Muscle of leg (tissue), 11 donors: ENCODE results near the gene PTPN2. TPM values are rescaled to one million over a fixed set of nuclear protein-coding genes. Genes with fewer than 3 reads are reported as not detected.

Experiments used
- DNase-seq: peaks from one replicate; pipeline ENCODE4 v3.0.0; 2013
- H3K27ac ChIP-seq: one replicate; pipeline ENCODE4 v1.5.1; 2013; ENCODE audit warnings: mild to moderate bottlenecking, low read length, control low read depth
- H3K27me3 ChIP-seq: one replicate; pipeline ENCODE4 v1.6.1; 2013; ENCODE audit warnings: low read length; ENCODE audit not compliant: control insufficient read depth, insufficient read depth
- H3K36me3 ChIP-seq: one replicate; pipeline ENCODE4 v1.6.1; 2013; ENCODE audit warnings: low read length; ENCODE audit not compliant: control insufficient read depth, insufficient read depth
- H3K4me1 ChIP-seq: one replicate; pipeline ENCODE4 v1.6.1; 2013; ENCODE audit warnings: low read length; ENCODE audit not compliant: control insufficient read depth, insufficient read depth
- H3K4me3 ChIP-seq: one replicate; pipeline ENCODE4 v1.5.1; 2013; ENCODE audit warnings: low read length, control low read depth
- H3K9me3 ChIP-seq: replicated peaks from 2 replicates; pipeline ENCODE4 v1.6.1; 2013; ENCODE audit warnings: low read depth, low read length; ENCODE audit not compliant: control insufficient read depth
- WGBS: methylation state at CpG from one replicate; pipeline ENCODE4 v1.1.5; 2013; ENCODE audit warnings: missing lambda C conversion rate; ENCODE audit not compliant: insufficient coverage; 5-methylcytosine and 5-hydroxymethylcytosine counted together
- polyA plus RNA-seq, 8 donors: library from polyadenylated mRNA; unstranded; fragments of 120-200 nt; gene quantifications; one replicate each; pipeline versions ENCODE4 v1.2.1 to v1.2.3, GENCODE V29; 2013; ENCODE audit warnings: inconsistent platforms in 1 of 8, low replicate concordance in 1 of 8; ENCODE audit not compliant: insufficient read length in 8 of 8, insufficient read depth in 1 of 8
- total RNA-seq: library from RNA; stranded (reverse); fragments of 120-200 nt; gene quantifications from one replicate; pipeline ENCODE4 v1.2.4, GENCODE V29; 2013

PTPN2 gene
- total and polyA plus RNA-seq, 9 donors = 22.7 to 34.1 (median 27.7) TPM

DNA sequence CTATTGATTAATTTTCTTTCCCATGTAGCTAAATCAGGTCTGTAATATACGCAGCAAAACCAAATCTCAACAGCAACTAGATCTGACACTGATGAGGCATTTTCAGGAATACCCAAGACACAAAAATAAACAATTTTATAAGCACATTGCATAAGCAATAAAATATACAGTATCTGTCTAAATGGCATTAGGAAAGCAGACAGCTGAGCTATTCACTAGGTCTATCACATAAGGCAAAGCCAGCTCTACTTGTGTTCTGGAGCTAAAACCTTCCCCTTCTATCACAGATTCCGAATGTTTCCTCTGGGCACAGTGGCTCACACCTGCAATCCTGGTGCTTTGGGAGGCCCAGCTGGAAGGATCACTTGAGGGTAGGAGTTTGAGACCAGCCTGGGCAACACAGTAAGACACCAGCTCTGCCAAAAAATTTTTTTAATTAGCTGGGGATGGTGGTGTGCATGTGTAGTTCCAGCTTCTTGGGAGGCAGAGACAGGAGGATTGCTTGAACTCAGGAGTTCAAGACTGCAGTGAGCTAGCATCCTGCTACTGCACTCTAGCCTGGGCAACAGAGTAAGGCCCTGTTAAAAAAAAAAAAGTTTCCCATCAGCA lies 21.1 kb downstream of the PTPN2 start:
- Histone ChIP-seq H3K27me3 (no peaks in the 10 kb centered on the region), H3K27ac (no peak overlapping the region), H3K4me1 (peaks cover 5% of the 10 kb centered on the region), H3K9me3 (no peaks in the 10 kb centered on the region), H3K36me3 (no peaks in the 10 kb centered on the region), H3K4me3 (no peak overlapping the region)
- no peak for DNase-seq
- no CpG with 5 or more reads among the region's 2 CpGs for WGBS

DNA sequence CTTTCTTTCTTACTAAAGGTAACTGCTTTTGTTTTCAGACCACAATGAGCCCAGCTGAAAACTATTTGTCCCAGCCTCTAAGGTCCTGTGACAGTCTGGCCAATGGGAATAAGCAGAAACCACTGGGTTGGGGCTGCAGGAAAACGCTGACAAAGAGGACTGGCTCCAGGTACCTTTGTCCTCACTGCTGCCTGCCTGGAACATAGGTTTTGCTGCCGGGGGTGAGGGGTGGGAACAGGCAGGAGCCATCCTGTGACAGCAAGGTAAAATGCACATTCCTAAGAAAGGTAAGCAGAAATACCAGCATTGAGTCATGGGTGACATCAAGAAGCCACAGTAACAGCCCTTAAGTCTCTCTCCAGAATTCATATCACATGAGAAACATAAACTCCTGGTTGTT lies 21.6 kb downstream of the PTPN2 start:
- Histone ChIP-seq H3K36me3 (no peaks in the 10 kb centered on the region), H3K9me3 (no peaks in the 10 kb centered on the region), H3K4me3 (no peak overlapping the region), H3K27me3 (no peaks in the 10 kb centered on the region), H3K27ac (no peak overlapping the region), H3K4me1 (peaks cover 5% of the 10 kb centered on the region)
- 36% methylated on average over 1 of the region's 2 CpGs for WGBS
- no peak for DNase-seq

DNA sequence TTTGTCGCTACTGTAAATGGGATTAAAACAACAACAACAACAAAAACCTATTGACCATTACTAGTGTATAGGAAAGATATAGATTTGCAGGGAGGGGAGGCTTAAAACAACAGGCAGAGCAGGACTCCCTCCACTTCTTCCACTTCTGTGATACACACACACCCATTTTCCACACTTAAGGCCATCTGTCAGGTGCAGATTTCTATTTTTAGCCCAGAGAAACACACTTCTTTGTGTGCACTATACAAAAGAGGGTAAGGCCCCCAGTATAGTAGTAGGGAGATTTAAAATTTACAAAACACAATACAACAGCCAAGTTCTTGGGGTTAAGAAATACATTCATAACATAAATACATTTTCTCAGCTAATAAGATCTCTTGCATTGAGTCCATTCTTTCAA lies 22.4 kb downstream of the PTPN2 start:
- H3K9me3 ChIP-seq = no peaks in the 10 kb centered on the region
- DNase-seq = peak; percentile 49
- H3K4me3 ChIP-seq = no peak overlapping the region
- WGBS = no CpG with 5 or more reads among the region's 1 CpG
- H3K27ac ChIP-seq = no peak overlapping the region
- H3K4me1 ChIP-seq = peaks cover 5% of the 10 kb centered on the region
- no peaks in the 10 kb centered on the region for H3K36me3 ChIP-seq
- no peaks in the 10 kb centered on the region for H3K27me3 ChIP-seq

DNA sequence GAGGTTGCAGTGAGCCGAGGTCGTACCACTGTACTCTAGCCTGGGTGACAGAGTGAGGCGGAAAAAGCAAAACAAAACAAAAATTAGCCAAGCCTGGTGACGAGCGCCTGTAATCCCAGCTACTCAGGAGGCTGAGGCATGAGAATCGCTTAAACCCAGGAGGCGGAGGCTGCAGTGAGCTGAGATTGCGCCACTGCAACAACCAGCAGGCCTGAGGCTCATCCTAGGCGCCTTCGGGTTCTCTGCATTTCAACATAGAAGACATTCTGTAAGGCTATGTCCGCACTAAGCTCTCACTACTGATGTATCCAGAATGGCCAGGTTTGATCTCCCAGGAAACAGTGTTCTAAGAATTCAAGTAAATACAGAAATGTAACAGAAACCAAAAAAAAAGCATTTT lies 23.5 kb downstream of the PTPN2 start:
- Histone ChIP-seq H3K4me3 (no peak overlapping the region), H3K9me3 (no peaks in the 10 kb centered on the region), H3K36me3 (no peaks in the 10 kb centered on the region), H3K27ac (no peak overlapping the region), H3K4me1 (peaks cover 5% of the 10 kb centered on the region), H3K27me3 (no peaks in the 10 kb centered on the region)
- 94% methylated on average over 10 of the region's 11 CpGs for WGBS
- no peak for DNase-seq

DNA sequence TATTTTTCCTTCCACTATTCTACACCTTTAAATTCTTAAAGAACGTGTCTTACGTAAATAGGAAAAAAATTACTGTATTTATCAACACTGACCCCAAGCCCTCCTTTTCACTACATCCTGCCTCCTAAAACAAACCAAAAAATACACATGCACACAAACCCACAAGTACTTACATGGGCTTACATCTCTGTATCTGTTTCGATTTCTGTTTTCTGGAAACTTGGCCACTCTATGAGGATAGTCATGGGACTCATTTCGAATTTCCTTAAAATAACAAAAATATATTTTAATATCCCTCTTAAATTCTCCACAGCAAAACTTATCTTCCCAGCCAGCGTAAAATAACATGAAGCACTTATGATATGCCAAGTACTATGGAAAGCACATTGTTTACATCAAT lies 25.0 kb downstream of the PTPN2 start:
- H3K27me3 ChIP-seq = no peaks in the 10 kb centered on the region
- H3K9me3 ChIP-seq = no peaks in the 10 kb centered on the region
- H3K4me3 ChIP-seq = no peak overlapping the region
- no CpG with 5 or more reads among the region's 5 CpGs for WGBS
- DNase-seq = peak; percentile 74
- H3K36me3 ChIP-seq = peaks cover 2% of the 10 kb centered on the region
- no peak overlapping the region for H3K27ac ChIP-seq
- H3K4me1 ChIP-seq = peaks cover 5% of the 10 kb centered on the region

DNA sequence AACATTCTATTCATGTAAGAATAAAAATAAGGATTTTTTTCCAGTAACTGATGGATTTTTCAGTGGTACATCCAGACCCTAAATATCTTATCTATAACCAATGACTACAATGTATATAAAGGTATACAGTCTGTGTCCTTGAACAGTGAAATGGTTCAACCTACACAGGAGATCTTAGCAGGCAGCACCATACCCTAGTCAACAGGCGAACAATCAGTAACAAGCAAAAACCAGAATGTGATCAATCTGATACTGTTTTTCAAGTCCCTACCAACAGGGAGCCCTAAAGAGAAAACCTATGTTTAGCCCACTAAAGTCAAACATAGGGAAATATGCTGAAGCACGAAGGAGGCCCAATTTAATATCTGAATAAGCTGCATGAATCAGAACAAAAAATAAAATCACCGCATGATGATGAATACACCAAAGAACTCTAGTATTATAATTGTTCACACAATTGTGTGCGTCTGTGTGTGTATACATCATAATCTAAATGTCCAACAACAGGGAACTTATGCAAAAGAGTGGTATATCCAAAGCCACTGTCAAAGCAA lies 26.0 kb downstream of the PTPN2 start:
- Histone ChIP-seq H3K4me1 (peaks cover 4% of the 10 kb centered on the region), H3K36me3 (peaks cover 2% of the 10 kb centered on the region), H3K27me3 (no peaks in the 10 kb centered on the region), H3K4me3 (no peak overlapping the region), H3K9me3 (no peaks in the 10 kb centered on the region), H3K27ac (no peak overlapping the region)
- no peak for DNase-seq
- WGBS = no CpG with 5 or more reads among the region's 4 CpGs

DNA sequence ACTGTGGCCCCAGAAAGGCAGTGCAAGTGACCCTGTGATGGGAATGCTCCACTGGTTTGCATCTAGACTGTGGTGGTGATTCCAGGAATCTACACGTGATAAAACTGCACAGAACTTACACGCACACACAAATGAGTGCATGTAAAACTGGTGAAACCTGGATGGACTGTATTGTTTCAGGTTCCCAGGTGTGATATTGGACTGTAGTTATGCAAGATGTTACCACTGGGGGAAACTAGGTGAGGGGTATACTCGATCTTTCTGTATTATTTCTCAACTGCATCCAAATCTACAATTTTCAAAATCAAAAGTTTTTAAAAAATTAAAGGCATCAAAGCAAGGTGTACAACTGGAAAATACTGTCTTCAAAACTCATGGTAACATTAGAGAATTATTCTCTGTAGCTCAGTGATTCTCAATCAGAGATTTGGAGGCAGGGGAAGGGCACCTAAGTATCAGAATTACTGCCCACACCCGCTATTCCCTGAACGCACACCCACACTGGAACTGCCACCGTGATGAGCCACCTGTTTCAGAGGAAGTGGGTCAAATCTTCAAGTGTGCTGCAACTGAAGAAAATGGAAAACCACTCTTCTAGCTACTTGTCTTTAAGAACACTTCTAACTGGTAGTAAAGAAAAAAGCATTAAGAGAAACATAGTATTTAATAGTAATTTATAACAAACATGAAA lies 26.7 kb downstream of the PTPN2 start:
- peaks cover 2% of the 10 kb centered on the region for H3K36me3 ChIP-seq
- no CpG with 5 or more reads among the region's 6 CpGs for WGBS
- H3K27me3 ChIP-seq = no peaks in the 10 kb centered on the region
- no peaks in the 10 kb centered on the region for H3K9me3 ChIP-seq
- peaks cover 2% of the 10 kb centered on the region for H3K4me1 ChIP-seq
- DNase-seq = no peak
- no peak overlapping the region for H3K27ac ChIP-seq
- H3K4me3 ChIP-seq = no peak overlapping the region

DNA sequence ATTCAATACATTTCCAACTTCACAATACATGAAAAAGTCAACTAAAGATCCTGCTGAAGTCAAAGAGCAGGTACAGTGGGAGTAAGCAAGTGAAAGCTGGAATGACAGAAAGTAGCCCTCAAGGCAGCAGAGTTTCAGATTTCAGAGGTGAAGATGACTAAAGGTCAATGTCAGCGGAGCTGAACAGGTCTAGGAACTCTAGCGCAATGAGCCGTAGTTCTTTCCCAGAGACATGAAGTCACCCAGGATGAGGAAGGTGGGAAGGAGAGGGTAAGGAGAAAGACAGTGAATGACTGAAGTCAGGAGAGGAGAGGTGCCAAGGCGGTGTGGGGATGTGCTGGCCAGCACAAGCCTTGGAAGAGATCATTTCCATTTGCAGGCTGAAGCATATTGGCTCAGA lies 28.1 kb downstream of the PTPN2 start:
- DNase-seq = no peak
- H3K27me3 ChIP-seq = no peaks in the 10 kb centered on the region
- H3K4me3 ChIP-seq = no peak overlapping the region
- 98% methylated on average over 4 of the region's 4 CpGs for WGBS
- H3K36me3 ChIP-seq = peaks cover 2% of the 10 kb centered on the region
- no peaks in the 10 kb centered on the region for H3K9me3 ChIP-seq
- no peaks in the 10 kb centered on the region for H3K4me1 ChIP-seq
- H3K27ac ChIP-seq = no peak overlapping the region

DNA sequence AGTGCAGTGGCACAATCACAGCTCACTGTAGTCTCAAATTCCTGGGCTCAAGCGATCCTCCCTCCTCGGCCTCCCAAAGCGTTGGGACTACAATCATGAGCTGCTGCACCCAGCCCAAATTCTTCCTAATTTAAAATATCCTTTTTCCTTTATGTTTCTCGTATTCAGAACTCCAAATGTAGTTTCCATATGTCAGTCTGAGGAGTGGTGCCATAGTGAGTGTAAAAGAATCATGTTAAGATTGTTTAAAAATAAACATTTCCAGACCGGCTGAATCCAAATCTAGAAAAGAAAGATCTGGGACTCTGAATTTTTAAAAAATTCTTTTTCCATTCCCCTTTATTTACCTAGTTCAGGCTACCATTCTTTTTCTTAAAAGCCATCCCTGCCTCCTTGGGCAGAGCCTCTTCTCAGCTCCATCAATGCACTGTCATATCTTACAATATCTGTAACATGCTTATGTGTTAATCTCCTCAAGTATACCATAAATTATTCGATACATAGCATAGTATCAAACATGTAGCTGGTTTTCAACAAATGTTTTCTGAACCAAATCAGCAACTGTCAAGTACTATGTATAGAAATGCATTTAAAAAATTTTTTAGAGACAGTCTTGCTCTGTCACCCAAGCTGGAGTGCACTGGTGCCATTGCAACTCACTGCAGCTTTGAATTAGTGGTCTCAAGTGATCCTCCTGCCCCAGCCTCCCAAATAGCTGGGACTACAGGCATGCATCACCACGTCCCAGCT lies 31.3 kb downstream of the PTPN2 start:
- Histone ChIP-seq H3K36me3 (peaks cover 2% of the 10 kb centered on the region), H3K27ac (no peak overlapping the region), H3K27me3 (no peaks in the 10 kb centered on the region), H3K4me3 (no peak overlapping the region), H3K9me3 (no peaks in the 10 kb centered on the region), H3K4me1 (no peaks in the 10 kb centered on the region)
- DNase-seq = no peak
- 90% methylated on average over 3 of the region's 7 CpGs for WGBS

DNA sequence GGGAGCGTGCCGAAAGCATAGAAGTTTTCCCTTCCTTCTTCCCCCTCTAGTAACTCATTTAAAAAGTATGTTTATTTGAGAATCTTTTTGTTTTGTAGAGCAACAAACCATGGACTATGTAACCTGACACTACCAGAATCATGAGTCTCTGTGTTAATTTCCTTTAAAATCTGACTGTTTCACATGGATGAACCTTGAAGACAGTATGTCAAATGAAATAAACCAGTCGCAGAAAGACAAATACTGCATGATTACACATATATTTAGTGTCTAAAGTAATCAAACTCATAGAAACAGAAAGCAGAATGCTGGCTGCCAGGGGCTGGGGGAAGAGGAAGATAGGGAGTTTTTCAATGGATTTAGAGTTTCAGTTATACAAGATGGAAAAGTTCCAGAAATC lies 32.3 kb downstream of the PTPN2 start:
- Histone ChIP-seq H3K27ac (no peak overlapping the region), H3K36me3 (peaks cover 2% of the 10 kb centered on the region), H3K4me1 (no peaks in the 10 kb centered on the region), H3K9me3 (no peaks in the 10 kb centered on the region), H3K27me3 (no peaks in the 10 kb centered on the region), H3K4me3 (no peak overlapping the region)
- no peak for DNase-seq
- no CpG with 5 or more reads among the region's 3 CpGs for WGBS
